ENCODE data around the gene AGAP2. TPM values are rescaled to one million over a fixed set of nuclear protein-coding genes. Genes with fewer than 3 reads are reported as not detected.

AGAP2 gene
- total and polyA plus RNA-seq, 2 of the 13 experiments (the other 11 are each of a cell fraction or from before 2014, with no cell fraction given) = 0.38 to 0.45 TPM

DNA sequence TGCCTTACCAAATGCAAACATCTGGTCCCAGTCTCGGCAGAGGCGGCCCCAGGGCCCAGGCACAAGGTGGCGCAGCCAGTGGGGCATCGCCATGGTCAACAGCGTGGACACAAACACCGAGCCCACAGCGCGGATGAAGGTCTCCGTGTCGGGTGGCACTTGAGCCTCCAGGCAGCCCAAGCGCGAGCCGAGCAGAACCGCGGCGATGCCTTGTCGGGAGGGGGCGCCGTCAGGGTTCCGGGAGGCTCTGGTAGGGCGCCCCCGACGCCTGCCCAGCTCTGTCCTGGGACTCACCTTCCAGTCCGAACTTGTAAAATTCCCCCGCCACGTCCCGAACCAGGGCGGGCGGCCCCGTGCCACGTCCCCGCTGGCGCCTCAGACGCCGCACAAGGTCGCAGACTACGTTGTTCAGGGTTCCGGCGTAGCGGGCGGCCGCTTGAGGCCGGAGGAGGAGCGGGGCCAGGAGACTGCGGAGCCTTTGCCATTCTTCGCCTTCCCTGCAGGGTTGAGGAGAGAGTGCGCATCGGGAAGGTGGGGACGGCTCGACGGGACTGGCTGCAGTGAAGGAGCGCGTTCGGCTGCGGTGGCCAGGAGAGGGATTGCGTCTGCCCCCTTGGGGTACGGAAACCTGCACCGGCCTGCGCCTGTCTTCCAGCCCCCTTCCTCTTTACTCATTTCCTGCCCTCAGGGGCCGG, 26.6 kb upstream of the AGAP2 start (continued):
- TF ChIP-seq ZNF83 (CRISPR knock-in tag; IDR thresholded peaks at IDR 0.05; ENCODE audit: borderline replicate concordance) (no peak), FOXK1 (CRISPR knock-in tag; IDR thresholded peaks at IDR 0.05; ENCODE audit: borderline replicate concordance, low read depth) (no peak), SAP130 (CRISPR knock-in tag; IDR thresholded peaks at IDR 0.05; ENCODE audit: low read depth) (peak; percentile 52), HOXA5 (CRISPR knock-in tag; IDR thresholded peaks at IDR 0.05) (peak; percentile 64; the same call in 1 of the 2 replicates), POGK (CRISPR knock-in tag; conservative IDR thresholded peaks at IDR 0.05) (peak; percentile 65), BRD4 (CRISPR knock-in tag; IDR thresholded peaks at IDR 0.05) (peak; percentile 67; the same call in 1 of the 2 replicates), SRSF9 (IDR thresholded peaks at IDR 0.05; ENCODE audit: borderline replicate concordance, insufficient read depth, low read depth, low read length, poor library complexity, severe bottlenecking) (no peak), PAX8 (CRISPR knock-in tag; IDR thresholded peaks at IDR 0.05; ENCODE audit: borderline replicate concordance) (no peak), HNF4A (CRISPR knock-in tag; IDR thresholded peaks at IDR 0.05) (no peak), ZNF124 (CRISPR knock-in tag; IDR thresholded peaks at IDR 0.05) (no peak), KDM5B (CRISPR knock-in tag; IDR thresholded peaks at IDR 0.05; ENCODE audit: borderline replicate concordance) (peak; percentile 40; the same call in 1 of the 2 replicates), PAWR (CRISPR knock-in tag; IDR thresholded peaks at IDR 0.05; ENCODE audit: borderline replicate concordance) (no peak), NBN (conservative IDR thresholded peaks at IDR 0.05) (no peak), BRF2 (CRISPR knock-in tag; IDR thresholded peaks at IDR 0.05) (0 out of 2 replicates have a peak, but pooled peaks have one; percentile 37), GTF3A (CRISPR knock-in tag; conservative IDR thresholded peaks at IDR 0.05) (0 out of 2 replicates have a peak, but pooled peaks have one; percentile 6), ZNF589 (CRISPR knock-in tag; conservative IDR thresholded peaks at IDR 0.05) (0 out of 2 replicates have a peak, but pooled peaks have one; percentile 78)
- TF ChIP-seq, protein P1, sequence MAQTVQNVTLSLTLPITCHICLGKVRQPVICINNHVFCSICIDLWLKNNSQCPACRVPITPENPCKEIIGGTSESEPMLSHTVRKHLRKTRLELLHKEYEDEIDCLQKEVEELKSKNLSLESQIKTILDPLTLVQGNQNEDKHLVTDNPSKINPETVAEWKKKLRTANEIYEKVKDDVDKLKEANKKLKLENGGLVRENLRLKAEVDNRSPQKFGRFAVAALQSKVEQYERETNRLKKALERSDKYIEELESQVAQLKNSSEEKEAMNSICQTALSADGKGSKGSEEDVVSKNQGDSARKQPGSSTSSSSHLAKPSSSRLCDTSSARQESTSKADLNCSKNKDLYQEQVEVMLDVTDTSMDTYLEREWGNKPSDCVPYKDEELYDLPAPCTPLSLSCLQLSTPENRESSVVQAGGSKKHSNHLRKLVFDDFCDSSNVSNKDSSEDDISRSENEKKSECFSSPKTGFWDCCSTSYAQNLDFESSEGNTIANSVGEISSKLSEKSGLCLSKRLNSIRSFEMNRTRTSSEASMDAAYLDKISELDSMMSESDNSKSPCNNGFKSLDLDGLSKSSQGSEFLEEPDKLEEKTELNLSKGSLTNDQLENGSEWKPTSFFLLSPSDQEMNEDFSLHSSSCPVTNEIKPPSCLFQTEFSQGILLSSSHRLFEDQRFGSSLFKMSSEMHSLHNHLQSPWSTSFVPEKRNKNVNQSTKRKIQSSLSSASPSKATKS (CRISPR knock-in tag; IDR thresholded peaks at IDR 0.05) = no peak
- TF ChIP-seq, protein P2, sequence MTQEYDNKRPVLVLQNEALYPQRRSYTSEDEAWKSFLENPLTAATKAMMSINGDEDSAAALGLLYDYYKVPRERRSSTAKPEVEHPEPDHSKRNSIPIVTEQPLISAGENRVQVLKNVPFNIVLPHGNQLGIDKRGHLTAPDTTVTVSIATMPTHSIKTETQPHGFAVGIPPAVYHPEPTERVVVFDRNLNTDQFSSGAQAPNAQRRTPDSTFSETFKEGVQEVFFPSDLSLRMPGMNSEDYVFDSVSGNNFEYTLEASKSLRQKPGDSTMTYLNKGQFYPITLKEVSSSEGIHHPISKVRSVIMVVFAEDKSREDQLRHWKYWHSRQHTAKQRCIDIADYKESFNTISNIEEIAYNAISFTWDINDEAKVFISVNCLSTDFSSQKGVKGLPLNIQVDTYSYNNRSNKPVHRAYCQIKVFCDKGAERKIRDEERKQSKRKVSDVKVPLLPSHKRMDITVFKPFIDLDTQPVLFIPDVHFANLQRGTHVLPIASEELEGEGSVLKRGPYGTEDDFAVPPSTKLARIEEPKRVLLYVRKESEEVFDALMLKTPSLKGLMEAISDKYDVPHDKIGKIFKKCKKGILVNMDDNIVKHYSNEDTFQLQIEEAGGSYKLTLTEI (CRISPR knock-in tag; conservative IDR thresholded peaks at IDR 0.05) = no peak
- TF ChIP-seq, protein P3, sequence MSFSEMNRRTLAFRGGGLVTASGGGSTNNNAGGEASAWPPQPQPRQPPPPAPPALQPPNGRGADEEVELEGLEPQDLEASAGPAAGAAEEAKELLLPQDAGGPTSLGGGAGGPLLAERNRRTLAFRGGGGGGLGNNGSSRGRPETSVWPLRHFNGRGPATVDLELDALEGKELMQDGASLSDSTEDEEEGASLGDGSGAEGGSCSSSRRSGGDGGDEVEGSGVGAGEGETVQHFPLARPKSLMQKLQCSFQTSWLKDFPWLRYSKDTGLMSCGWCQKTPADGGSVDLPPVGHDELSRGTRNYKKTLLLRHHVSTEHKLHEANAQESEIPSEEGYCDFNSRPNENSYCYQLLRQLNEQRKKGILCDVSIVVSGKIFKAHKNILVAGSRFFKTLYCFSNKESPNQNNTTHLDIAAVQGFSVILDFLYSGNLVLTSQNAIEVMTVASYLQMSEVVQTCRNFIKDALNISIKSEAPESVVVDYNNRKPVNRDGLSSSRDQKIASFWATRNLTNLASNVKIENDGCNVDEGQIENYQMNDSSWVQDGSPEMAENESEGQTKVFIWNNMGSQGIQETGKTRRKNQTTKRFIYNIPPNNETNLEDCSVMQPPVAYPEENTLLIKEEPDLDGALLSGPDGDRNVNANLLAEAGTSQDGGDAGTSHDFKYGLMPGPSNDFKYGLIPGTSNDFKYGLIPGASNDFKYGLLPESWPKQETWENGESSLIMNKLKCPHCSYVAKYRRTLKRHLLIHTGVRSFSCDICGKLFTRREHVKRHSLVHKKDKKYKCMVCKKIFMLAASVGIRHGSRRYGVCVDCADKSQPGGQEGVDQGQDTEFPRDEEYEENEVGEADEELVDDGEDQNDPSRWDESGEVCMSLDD (CRISPR knock-in tag; IDR thresholded peaks at IDR 0.05; ENCODE audit: borderline replicate concordance) = peak; percentile 51; the same call in 1 of the 2 replicates
